Activated CD4-positive, CD25-positive, alpha-beta regulatory T cell treated with anti-CD3 and anti-CD28 coated beads, Interleukin-2, amount 50 U/mL, for 16 hours (primary cell): Measurements from ENCODE around the gene RPL10.

Experiments
- DNase-seq: peaks from one replicate; pipeline ENCODE4 v3.0.0-alpha.2; 2020; ENCODE audit warnings: low read depth, low spot score

RPL10 gene

GRCh38 chrX:154430916-154431315 is 32.7 kb downstream of the RPL10 start:
- DNase-seq: no peak

GRCh38 chrX:154431341-154431740 is 33.2 kb downstream of the RPL10 start:
- no peak for DNase-seq

DNA sequence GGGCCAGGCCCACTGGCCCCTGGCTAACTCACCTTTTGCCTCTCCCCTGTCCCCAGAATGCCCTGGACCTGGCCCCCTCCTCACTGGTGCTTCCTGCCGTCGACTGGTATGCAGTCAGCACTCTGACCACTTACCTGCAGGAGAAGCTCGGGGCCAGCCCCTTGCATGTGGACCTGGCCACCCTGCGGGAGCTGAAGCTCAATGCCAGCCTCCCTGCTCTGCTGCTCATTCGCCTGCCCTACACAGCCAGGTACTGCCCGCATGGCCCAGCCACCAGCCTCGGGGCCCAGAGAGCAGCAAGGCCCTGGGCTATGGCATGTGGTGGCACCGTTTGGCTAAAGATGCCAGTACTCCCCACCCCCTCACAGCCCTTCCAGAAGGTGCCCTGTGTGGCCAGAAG is 34.0 kb downstream of the RPL10 start:
- no peak for DNase-seq

- no peak for DNase-seq
These were observed 35.4 kb downstream of the RPL10 start for GRCh38 chrX:154433605-154434004.

- no peak for DNase-seq
These were observed 36.4 kb downstream of the RPL10 start for GRCh38 chrX:154434394-154435168.

- no peak for DNase-seq
These were observed 37.1 kb downstream of the RPL10 start for GRCh38 chrX:154435171-154435733.

GRCh38 chrX:154436374-154436982 is 38.3 kb downstream of the RPL10 start:
- peak; percentile 33 for DNase-seq

- DNase-seq: peak; percentile 17
These were observed 39.0 kb downstream of the RPL10 start, which contains the start of gene GDI1 for GRCh38 chrX:154436983-154437752. TSS of gene GDI1 (plus strand) at chrX:154437154. CDS start at chrX:154437255, 101 bp downstream.

DNA sequence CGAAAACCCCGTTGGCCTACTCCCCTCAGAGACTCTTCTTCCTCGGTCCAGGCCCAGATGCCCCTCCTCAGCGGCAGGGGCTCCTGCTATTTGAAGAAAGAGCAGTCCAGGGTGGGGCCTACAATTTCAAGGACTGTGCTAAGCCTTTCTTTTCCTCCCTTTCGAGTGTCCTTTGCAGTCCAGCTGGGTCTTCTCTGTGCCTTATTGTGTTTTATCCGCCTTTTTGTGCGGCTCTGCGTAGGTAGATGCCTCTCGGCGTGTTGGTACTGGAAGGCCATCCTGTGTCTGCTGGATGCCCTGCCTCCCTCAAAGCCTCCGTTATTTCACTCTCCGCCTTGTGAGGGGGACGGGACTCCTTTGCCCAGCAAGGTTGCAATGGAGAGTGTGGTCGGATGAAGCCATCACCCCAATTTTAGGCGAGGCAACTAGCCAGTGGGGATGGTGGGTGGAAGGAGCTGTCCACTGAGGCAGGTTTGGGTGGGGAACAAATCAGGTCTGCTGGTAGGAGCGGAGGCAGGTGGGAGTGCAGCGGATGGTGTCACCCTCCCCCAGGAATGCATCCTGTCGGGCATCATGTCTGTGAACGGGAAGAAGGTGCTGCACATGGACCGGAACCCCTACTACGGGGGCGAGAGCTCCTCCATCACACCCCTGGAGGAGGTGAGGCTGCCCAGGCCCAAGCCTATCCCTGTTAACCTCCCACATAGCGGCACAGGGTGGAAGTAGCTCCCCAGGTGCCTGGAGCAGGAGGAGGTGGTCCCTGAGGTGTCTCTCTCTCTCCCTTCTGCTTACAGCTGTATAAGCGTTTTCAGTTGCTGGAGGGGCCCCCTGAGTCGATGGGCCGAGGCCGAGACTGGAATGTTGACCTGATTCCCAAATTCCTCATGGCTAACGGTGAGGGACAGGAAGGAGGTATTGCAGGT is 40.1 kb downstream of the RPL10 start:
- no peak for DNase-seq

GRCh38 chrX:154439841-154440240 is 41.7 kb downstream of the RPL10 start:
- DNase-seq: no peak

DNA sequence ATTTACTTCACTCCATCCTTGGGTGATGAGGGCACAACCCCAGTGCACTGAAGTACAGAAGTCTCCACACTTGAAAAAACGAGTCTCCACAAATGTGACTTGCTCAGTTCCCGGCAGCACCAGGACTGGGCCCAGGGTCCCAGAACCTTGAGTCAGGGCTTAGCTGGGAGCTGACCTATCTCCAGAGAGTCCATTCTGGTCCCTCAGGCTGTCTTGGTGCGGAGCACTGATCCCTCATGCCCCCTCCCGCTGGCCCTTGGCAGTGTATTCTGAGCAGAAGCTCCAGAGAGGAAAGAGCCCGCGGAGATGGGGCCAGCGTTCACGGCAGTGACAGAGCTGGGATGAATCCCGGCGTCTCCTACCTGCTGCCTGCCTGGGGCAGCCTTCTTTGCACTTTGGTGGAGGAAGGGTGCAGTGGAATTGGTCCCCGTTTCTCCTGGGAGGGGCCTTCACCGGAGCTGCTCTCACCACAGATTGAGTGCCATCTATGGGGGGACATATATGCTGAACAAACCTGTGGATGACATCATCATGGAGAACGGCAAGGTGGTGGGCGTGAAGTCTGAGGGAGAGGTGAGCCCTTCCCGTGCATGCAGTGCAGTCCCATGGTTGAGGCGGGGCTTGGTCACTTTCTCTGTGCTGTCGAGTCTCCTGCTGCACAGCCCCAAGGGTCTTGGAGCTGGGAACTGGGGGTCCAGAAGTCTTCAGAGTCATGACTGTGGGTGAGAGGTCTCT is 42.6 kb downstream of the RPL10 start:
- no peak for DNase-seq

- no peak for DNase-seq
These were observed 43.4 kb downstream of the RPL10 start for GRCh38 chrX:154441564-154441963.

GRCh38 chrX:154441984-154442707 is 44.0 kb downstream of the RPL10 start:
- DNase-seq: no peak

GRCh38 chrX:154443479-154443910 is 45.3 kb downstream of the RPL10 start:
- DNase-seq: no peak

- peak; percentile 32 for DNase-seq
These were observed 46.0 kb downstream of the RPL10 start, which contains the start of gene FAM50A for GRCh38 chrX:154443992-154444754. TSS of gene FAM50A (plus strand) at chrX:154444141. CDS start at chrX:154444236, 95 bp downstream.

GRCh38 chrX:154444755-154445246 is 46.6 kb downstream of the RPL10 start:
- no peak for DNase-seq

DNA sequence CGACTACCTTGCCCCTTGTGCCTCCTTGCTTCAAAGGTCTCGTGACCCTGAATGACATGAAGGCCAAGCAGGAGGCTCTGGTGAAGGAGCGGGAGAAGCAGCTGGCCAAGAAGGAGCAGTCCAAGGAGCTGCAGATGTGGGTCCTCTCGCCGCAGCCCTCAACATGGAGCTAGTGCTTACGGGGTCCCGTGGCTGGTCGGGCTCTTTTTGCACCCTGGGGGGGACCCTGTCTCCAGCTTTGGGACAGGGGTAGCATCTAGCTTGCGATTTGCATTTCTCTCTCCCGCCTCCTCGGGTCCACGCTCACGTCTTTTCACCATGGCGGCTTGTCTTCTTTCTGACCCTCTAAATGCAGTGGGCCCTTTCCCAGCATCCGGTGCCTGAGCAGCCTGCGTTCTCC is 47.6 kb downstream of the RPL10 start:
- no peak for DNase-seq

GRCh38 chrX:154446430-154446829 is 48.3 kb downstream of the RPL10 start:
- DNase-seq: no peak

DNA sequence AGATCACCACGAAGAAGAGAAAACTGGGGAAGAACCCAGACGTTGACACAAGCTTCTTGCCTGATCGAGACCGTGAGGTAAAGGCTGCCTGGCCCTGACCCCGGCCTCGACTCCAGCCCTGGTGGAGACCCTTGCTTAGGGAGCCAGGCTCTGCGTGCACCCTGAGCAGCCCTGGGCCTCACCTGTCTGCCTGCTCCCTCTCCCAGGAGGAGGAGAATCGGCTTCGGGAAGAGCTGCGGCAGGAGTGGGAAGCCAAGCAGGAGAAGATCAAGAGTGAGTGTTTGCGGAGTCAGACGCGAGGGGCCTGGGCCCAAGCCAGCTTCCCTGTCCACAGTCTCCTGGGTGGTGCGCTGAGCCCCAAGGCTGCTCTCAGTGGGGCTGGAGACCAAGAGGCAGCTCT is 50.3 kb downstream of the RPL10 start:
- no peak for DNase-seq
